Measurements from ENCODE around the gene GUCA2A. TPM values are rescaled to one million over a fixed set of nuclear protein-coding genes. Genes with fewer than 3 reads are reported as not detected.

The GUCA2A gene
- total RNA-seq, 4 donors from 2014 or later, result 6.0 TPM; not detected in 3

DNA sequence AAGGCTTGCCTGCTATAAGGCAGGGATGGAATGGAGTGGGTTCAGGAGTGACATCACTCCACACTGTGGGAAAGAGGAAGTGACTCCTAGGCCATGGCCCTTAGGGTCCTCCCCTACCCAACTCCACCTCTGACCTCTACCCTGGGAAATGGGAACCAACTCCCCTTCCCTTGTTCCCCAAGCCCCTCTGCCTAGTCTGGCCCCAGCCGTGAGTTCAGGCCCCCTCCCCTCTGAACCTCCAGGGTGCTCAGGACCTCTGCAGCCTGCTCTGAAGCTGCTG is 3.8 kb upstream of the GUCA2A start:
- in situ Hi-C loops (cut with MboI; ENCODE audit: low sequenced_read_pairs in 4 of 4) (loop anchor here in 1 of 4 donors (10.0 kb wide), 1 partner anchor 594 kb away; no protein-coding TSS in a partner anchor), intact Hi-C loops (cut with DNase I; ENCODE audit: low total_unique reads) (no loop called here)
- H3K27me3 ChIP-seq, result no peaks in the 10 kb centered on the region
- ATAC-seq (no peak), DNase-seq (no peak)
- H3K36me3 ChIP-seq, result no peaks in the 10 kb centered on the region
- H3K4me1 ChIP-seq, result peaks cover 14 to 18% of the 10 kb centered on the region in 2 donors
- no peak for TF ChIP-seq CTCF (IDR thresholded peaks at IDR 0.05 in 4 of 5, conservative IDR thresholded peaks at IDR 0.05 in 1 of 5)
- no peak for TF ChIP-seq POLR2A (IDR thresholded peaks at IDR 0.05)
- H3K4me3 ChIP-seq, result no peak overlapping the region
- no peaks in the 10 kb centered on the region for H3K9me3 ChIP-seq
- no peak overlapping the region for H3K27ac ChIP-seq

DNA sequence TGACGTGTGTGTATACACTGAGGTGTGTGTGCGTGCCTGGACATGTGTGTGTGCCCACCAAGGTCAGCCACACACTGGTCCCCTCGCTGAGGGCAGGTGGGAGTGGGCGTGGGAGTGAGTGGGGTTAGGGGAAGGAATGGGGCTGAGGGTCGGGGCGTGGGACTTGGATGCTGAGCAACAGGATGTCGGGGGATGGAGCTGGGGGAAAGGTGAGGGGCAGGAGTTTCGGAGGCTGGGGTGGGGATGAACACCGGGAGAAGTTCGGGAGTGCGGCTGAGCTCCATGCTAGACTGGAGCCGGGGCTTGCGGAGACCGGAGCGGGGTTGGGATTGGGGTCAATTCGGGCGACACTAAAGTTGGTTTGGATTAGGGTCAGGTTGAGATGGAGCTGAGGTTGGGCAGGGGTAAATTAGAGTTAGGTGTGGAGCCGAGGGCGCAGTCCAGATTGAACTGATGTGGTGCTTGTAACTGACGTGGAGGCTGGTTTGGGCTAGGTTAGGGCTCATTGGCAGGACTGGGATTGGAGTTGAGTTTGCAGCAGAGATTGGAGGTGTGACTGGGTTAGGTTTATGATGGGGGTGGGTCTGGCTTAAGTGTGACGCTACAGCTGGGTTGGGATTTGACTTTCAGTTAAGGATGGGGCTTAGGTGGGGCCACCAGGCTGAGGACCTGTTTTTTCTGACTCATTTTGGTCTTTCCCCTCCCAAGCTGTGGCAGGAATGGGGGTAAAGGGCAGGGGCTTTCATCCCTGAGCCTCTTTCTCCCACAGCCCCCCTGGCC is 3.3 kb upstream of the GUCA2A start:
- Histone ChIP-seq H3K36me3 (no peaks in the 10 kb centered on the region), H3K4me3 (no peak overlapping the region), H3K27me3 (no peaks in the 10 kb centered on the region), H3K4me1 (peaks cover 9 to 14% of the 10 kb centered on the region in 2 donors), H3K27ac (no peak overlapping the region), H3K9me3 (no peaks in the 10 kb centered on the region)
- no peak for ATAC-seq
- in situ Hi-C loops (cut with MboI; ENCODE audit: low sequenced_read_pairs in 4 of 4) (loop anchor here in 1 of 4 donors (10.0 kb wide), 1 partner anchor 593 kb away; no protein-coding TSS in a partner anchor), intact Hi-C loops (cut with DNase I; ENCODE audit: low total_unique reads) (no loop called here)
- no peak for TF ChIP-seq CTCF (IDR thresholded peaks at IDR 0.05 in 4 of 5, conservative IDR thresholded peaks at IDR 0.05 in 1 of 5)
- no peak for TF ChIP-seq POLR2A (IDR thresholded peaks at IDR 0.05)
- DNase-seq, result no peak

DNA sequence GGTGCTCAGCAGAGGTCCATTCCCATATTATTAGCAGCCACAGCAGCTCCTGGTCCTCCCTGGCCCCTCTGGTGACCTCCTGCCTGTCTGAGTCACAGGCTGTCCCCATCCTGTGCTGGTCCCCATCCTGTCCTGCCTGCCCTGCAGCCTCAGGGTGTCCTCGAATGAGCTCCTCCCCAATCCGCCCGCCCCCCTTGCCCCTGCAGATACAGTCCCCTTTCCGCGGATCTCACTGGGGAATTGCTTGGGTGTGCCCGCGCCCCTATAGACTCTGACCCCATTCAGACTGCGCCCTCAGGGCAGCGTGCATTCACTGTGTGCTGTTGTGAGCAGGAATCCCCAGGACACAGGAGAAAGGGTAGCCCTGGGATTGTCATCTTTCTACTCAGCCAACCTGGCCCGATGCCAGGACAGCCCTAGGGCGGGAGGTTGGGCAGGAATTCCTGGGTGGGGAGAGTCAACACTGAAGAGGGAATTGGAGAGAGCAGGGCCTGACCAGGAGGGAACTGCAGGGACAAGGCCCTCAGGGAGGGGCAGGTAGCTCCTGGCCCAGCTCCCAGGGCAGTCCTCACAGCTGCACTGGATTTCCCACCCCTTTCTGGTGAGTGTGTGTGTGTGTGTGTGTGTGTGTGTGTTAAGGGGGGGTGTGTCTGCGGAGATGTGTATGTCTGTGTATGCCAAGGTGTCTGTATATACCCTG is 1.1 kb upstream of the GUCA2A start:
- intact Hi-C loops (cut with DNase I; ENCODE audit: low total_unique reads), result no loop called here
- TF ChIP-seq POLR2A (IDR thresholded peaks at IDR 0.05) (no peak), CTCF (IDR thresholded peaks at IDR 0.05 in 4 of 5, conservative IDR thresholded peaks at IDR 0.05 in 1 of 5) (no peak)
- Histone ChIP-seq H3K9me3 (no peaks in the 10 kb centered on the region), H3K27me3 (no peaks in the 10 kb centered on the region), H3K36me3 (no peaks in the 10 kb centered on the region), H3K4me1 (peaks cover 6% of the 10 kb centered on the region in 2 donors), H3K4me3 (no peak overlapping the region), H3K27ac (peak overlapping the region in 1 of 4 donors; percentile 25)
- in situ Hi-C loops (cut with MboI; ENCODE audit: low sequenced_read_pairs in 4 of 4), result loop anchor here in 1 of 4 donors (10.0 kb wide), 1 partner anchor 591 kb away; no protein-coding TSS in a partner anchor
- peak; percentile 34 to 49 for ATAC-seq
- no peak for DNase-seq

- intact Hi-C loops (cut with DNase I; ENCODE audit: low total_unique reads) (no loop called here), in situ Hi-C loops (cut with MboI; ENCODE audit: low sequenced_read_pairs in 4 of 4) (loop anchor here in 1 of 4 donors (10.0 kb wide), 1 partner anchor 589 kb away; no protein-coding TSS in a partner anchor)
- Histone ChIP-seq H3K4me1 (peaks cover 6% of the 10 kb centered on the region in 2 donors), H3K27me3 (no peaks in the 10 kb centered on the region), H3K9me3 (no peaks in the 10 kb centered on the region), H3K4me3 (no peak overlapping the region), H3K36me3 (no peaks in the 10 kb centered on the region), H3K27ac (no peak overlapping the region)
- DNase-seq (no peak), ATAC-seq (no peak)
- TF ChIP-seq CTCF (IDR thresholded peaks at IDR 0.05 in 4 of 5, conservative IDR thresholded peaks at IDR 0.05 in 1 of 5), result no peak
- no peak for TF ChIP-seq POLR2A (IDR thresholded peaks at IDR 0.05)
These were observed 725 bp downstream of the GUCA2A start for GRCh38 chr1:42163536-42164503.
